ENCODE results near the gene ZNF334.
A peak's percentile ranks its signal among the peaks of the same experiment; 100 is the strongest.

ZNF334 gene

GRCh38 chr20:46512943-46513844, at the start of gene ZNF334:
Gene ZNF334 (minus strand): TSS chr20:46513559. CDS start chr20:46512102, 1,457 bp downstream.
- DNase-seq, result no peak

DNA sequence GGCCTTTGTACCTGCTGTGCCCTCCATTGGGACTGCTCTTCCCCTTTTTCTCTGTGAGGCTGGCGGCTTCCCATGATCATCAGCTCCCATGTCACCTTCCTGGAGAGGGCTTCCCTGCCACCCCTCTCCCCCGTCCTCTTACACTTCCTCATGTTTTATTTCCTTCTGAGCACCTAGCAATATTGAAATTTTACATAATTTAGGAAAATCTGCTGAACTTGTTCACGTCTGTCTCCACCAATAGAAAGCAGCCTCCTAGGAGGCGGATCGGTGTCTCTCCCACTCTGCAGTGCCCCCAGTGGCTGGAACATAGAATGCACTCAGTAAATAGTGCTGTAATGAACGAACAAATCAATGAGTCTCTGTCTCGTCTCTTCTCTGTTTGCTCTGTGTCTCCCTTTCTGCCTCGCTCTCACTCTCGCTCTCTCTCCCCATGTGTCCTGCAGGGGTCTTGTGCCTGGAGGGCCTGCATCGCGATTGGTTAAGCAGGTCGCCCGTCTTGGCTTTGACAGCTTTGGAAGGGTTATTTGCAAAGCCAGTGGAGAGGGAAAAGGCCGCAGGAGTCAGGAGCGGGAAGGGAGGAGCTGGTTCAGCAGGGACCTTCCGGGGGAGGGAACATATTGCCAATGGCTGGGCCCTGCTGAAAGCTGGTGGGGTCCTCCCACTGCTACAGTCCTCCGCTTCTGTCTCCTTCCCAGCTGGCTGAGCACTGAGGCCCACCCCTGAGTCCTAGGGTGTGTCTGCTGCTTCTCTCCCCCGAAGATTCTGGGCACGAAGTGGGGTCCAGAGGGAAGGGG, 49.2 kb upstream of the ZNF334 start:
- DNase-seq, result peak; percentile 67

- no peak for DNase-seq
These were observed 48.6 kb upstream of the ZNF334 start for GRCh38 chr20:46562009-46562372.

- no peak for DNase-seq
These were observed 46.5 kb upstream of the ZNF334 start for GRCh38 chr20:46559685-46560440.

DNA sequence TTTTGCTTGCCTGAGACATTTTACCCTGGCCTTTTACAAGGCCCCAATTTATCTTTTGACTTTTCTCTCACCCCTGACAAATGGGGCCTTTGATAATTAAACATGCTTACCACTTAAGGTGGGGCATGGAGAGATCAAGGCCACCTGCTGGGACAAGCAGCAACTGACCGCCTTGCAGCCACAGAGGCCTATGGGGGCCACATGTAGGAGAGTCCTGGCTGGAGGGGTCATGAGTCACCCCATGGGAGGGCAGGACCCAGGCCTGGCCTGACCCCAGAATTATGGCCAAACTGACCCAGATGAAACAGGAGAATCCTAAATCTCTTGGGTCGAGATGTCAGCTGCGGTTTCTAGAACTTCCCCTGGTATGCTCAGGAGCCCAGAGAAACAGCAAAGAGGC, 45.6 kb upstream of the ZNF334 start:
- DNase-seq, result no peak

DNA sequence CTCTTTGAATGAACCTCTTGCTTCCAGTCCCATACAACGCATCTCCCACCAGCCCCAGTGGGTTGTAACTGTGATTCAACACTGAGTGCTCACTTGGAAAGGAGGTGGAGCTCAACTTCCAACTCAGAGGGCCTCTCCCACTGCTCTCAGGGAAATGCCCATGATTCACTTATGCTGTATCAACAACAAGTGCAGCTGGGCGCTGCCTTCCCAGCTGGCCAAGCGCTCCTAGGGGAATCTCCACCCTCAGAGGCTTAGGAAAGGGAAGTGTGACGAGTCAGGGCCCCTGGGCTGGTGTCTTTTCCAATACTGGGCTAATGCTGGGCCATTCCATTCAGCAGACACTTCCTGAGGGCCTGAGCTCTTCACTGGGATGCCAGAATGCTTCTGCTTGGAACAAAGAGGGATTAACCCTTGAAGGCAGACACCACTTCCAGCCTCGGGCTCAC, 45.2 kb upstream of the ZNF334 start:
- no peak for DNase-seq

DNA sequence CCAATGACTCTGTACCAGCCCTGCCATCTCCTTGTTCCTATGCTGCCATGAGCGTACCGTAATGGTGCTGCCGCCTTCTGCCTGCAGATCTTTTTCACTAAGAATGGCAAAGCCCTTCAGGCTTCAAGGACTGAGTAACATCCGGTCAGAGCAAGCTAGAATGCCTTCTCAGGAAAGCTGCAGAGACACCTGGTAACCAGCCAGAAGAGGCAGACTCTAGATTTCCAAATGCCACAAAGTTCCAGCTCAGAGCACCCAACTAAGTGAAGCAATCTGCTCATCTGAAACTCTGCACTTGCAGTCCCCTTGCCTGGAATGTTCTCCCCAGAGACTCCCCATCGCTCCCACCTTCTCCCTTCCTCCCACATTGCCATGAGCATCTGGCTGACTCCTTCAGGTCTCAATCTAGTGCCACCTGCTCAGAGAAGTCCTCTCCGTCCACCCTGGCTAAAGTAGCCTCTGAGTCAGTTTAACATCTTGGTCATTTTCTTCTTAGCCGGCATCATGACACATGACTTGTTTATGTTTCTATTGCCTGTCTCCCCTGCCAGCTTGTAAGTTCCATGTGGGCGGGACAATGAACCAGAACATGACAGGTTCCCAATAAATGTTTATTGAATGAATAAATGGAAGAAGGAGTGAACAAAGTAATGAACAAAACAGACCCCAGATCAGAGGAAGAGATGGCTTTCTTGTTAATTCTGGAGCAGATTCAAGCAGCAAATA, 44.0 kb upstream of the ZNF334 start:
- DNase-seq, result no peak

GRCh38 chr20:46555370-46555956, 42.1 kb upstream of the ZNF334 start:
- DNase-seq, result no peak

DNA sequence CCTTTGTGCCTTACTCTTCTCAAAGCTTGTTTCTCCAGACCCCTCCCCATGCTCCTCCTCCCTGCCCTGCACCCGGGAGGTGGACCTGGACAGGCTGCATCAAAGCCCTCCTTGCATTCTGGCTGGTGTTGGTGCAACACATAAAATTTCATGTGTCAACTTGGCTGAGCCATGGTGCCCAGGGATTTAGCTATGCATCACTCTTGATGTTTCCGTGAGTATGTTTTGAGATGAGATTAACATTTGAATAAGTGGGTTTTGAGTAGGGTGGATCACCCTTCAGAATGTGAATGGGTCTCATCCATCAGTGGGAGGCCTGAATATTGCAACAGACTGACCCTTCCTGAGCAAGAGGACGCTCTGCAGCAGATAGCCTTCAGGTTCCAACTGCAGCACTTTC, 41.5 kb upstream of the ZNF334 start:
- DNase-seq, result no peak

- DNase-seq, result no peak
These were observed 40.6 kb upstream of the ZNF334 start for GRCh38 chr20:46553926-46554325.

- peak; percentile 30 for DNase-seq
These were observed 39.4 kb upstream of the ZNF334 start for GRCh38 chr20:46552460-46553420.

DNA sequence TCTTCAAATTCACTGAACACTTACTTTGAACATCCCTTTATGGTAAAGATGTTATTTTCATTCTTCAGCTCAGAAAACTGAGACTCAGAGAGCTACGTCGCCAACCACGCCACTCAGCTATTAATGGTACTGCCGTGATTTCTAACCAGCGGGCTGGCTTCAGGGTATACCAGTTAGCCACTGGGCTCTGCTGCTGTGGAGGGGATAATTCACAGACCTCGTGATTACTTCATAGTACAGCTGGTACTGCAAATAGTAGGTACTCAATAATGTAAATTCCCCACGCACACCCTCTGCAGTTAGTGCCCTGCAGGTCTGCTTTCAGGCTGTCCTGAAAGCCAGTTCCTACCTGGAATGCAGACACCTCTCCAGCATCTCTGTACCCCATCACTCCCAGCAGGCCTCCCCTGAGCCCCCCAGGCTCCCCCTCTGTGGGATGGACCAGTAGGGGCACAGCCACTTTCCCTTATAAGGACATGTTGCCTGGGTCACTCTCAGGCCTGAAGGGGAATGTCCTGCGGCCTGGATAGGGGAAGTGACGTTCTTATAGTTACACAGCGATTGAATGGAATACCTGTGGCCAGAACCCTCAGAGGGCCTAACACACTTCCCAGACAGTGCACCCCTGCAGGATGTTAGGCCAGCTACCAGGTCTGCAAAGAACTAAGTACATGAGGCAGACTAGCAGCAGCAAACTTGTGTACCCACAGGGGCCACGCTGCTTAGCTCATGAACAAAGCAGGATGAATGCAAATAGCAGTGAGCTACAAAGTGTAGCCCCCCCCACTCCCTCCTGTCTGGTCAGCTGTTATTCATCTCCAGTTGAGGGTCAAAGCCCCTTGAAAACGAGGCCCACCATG, 38.4 kb upstream of the ZNF334 start:
- no peak for DNase-seq

- DNase-seq, result no peak
These were observed 37.1 kb upstream of the ZNF334 start, which contains the start of gene OCSTAMP for GRCh38 chr20:46550461-46550860. Gene OCSTAMP (minus strand): TSS chr20:46550654. CDS start chr20:46550560, 94 bp downstream.

DNA sequence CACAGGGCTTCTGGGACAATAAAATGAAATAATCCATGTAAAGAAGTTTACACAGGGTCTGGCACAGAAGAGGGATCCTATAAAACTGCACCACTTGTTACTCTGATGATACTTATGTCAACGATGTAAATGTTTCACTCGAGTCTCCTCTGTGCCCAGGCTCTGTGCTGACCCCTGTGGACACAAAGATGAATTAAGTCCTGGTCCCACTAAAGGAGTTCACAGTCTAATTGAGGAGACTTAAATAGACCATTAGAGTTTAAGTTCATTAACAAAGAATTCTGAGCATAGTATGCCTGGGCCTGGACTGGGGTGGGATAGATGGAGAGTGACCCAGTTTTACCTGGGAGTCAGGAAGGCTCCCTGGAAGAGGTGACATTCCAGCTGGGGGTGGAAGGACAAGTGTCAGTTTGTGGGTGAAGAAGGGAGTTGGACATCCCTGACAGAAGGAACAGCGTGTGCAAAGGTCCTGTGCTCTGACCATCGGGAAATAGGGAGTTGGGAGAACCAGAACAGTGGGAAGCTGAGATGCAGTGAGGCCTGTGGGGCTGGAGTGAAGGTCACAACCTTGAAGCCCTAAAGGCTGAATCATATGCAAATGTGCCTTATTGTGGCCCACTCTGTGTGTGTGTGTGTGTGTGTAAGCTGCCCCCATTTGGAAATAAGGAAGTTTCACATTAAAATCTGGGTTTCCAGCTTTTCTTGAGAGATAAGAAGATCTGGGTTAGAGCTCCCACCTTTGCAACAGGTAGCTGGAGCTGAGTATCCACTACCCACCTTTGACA, 36.0 kb upstream of the ZNF334 start:
- no peak for DNase-seq

DNA sequence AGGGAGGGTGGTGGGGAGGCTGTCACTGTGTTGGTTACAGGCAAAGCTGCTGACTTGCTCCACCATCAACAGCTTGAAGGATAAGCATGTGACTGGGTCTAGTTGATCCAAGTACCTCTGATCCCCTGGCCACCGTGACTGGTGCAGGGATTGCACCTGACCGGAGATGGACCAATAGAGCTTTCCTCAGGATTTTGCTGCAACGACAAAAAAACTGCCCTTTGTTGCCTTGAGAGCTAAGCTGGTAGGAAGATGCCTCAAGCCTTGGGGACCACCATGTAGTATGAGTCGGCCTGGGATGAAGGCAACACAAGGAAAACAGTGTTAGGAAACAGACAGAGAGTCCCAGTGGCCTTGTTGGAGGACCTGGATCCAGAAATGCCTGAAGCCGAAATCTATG, 35.3 kb upstream of the ZNF334 start:
- DNase-seq, result no peak

DNA sequence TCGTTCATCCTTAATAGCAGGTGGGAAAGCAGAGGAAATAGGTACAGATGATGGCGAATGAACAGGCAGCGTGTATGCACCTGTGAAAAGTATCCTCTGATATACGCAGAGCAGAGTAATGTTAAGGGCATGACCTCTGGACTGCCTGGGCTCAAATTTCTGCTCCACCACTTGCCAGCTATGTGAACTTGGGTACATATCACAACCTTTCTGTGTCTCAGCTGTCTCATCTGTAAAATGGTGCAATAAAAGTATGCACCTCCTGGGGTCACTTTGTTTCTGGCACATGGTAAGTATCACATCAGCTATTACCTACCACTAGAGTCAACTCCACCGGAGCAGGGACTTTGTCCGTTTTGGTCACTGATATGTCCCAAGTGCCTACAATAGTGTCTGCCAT, 34.6 kb upstream of the ZNF334 start:
- DNase-seq, result no peak

GRCh38 chr20:46546936-46547335, 33.6 kb upstream of the ZNF334 start:
- DNase-seq, result no peak

DNA sequence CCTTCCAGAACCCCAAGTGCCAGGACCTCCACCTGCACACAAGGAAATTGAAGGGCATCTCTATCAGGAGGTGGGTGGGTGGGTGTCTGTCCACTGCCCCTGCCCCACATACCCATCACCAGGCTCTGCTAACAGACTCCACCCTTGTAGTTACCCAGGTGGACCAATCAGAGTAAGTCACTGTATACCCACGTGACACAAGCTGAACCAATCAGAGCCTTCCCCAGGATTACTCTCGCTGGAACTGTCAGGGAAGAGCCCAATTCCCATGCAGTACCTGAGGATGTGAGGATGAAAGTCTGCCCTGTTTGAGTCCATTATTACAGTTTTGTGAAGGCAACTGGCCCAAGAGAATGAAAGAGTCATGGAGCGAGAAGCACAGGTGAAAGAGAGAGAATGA, 32.9 kb upstream of the ZNF334 start:
- no peak for DNase-seq

- no peak for DNase-seq
These were observed 32.4 kb upstream of the ZNF334 start for GRCh38 chr20:46545827-46546138.
